Inflammatory macrophage treated with lipopolysaccharide for 4 hours (primary cell): ENCODE data around the gene CDCP1.
"Not testable (repeated sequence)": the region's sequence is repeated elsewhere in the genome, so short reads cannot be mapped to it uniquely, and the experiment has no call there.

Source experiments
- DNase-seq: peaks from one replicate; pipeline ENCODE4 v3.0.0-alpha.2; 2020

Gene CDCP1

DNA sequence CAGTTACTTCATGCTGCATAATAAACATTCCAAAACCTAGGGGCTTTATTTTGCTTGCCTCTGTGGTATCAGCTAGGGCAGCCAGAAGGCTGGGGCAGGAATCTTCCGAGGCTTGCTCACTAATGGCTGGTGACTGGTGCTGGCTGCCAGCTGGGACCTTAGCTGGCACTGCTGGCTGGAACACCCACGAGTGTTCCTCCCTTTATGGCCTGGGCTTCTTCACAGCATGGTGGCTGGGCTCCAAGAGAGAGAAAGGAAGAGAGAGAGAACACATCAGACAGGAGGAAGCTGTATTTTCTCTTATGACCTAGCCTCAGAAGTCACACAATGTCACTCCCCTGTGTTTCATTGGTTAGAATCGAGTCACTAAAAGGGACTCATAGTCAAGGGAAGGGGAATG, 23.9 kb upstream of the CDCP1 start:
- peak; percentile 39 for DNase-seq

DNA sequence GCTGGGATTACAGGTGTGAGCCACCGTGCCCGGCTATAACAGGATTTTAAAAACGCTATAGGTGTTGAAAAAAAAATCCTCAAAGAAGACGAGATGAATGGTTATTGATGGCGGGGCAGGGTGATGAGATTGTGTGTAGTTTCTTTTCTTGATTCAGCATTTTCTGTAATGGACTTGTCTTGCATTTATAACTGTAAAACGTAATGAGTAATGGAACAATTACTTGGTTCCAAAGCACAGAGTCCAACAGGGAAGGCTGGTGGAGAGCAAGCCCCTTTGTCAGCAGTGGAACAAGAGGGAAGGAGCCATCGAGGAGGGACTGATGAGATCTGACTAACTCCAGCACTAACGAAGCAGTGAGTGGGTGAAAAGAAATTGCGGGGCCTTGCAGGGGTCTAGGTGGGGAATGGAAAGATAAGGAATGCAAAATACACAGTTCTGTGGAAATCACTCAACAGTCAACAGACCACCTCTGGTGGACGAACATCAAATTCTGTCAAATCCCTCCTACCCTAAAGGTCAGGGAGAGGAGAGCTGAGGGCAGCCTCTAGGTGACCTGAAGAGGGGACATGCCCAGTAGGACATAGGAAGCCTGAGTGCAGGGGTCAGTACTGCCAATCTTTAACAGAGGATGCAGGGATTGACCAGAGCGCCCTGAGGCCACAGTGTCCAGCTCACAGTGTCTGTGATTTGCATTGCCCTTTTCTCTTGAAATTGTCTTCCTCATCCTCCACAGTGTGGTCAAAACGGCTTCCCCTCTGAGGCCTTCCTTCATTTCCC, 23.1 kb upstream of the CDCP1 start:
- peak; percentile 30 for DNase-seq

DNA sequence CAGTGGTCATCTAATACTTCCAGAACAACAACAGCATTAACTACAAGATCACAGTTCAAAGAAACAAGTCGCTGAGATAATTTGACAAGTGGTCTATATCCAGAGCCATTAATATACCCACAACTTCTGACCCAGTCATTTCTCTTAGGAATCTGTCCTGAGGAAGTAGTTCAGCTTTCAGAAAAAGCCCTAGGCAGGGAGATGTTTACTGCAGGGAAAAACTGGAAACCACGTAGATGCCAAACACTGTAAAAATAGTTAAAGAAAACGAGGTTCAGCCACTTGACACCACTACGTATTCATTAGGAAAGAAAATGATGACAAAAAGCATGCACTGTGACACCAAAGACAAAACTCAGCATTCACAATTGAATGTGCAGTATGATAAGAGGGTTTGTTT, 22.3 kb upstream of the CDCP1 start:
- no peak for DNase-seq

DNA sequence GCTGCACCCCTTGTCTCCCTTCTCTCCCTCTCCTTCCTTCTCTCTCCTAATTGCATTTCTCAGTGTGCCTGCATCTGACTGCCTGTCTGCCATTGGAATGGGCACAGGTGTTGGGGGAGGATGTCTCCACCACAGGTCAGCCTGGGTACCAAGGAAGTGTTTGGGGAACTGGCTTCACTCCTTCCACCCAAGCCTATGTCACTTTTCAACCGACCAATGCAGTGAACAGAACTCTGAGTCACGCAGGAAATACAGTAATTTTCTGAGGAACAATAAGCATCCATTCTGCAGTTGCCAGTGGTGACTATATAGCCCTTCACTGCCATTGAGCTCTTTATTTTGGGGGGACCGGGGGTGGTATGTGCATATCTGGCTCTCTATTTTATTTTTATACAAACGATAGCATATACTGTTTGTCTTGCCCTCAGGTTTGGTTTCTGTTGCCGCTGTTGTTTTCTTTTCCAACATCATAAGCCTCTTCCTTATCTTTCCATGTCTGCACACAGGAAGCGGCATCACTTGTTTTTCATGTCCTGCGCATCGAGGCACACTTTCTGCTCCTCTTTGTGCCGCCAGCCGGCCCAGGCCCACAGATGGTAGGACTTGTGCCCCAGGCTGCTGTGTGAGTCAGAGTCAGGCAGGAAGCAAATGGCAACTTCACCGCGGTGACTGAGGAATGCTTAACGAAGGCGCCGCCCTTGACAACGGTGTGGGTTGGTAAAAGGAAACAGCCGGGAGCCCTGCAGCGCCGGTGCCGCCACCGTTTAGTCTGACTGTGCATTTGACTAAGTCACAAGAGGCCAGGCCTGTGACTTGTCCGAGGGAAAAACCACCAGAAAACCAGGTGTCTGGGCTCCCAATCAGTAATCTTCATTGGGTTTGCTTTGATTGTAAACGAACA, 21.1 kb upstream of the CDCP1 start:
- DNase-seq = peak; percentile 97

DNA sequence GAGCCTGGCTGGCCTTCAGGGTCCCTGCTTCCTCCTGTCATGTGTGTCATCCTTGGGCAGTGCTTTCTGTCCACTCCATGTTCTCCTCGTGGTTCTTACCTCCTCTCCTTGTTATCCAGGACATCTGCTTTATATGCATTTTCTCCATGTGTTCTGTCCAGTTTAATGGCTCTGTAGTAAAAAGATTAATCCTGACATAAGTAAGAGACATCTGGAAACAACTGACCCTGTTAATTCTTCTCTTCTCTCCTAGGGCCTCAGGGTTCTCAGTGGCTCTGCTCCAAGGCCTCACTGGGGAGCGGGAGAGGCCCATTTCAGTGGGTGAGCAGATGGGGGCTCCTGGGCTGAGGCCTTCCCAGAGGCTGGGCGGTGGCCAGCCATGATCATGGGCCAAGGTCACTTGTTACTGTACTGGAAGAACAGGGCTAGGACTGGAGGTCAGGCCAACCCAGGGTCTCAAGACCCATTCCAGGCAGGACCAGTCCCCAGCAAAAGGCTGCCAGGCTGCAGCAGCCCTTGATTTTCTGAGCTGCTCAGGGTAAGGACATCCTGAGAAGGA, 20.2 kb upstream of the CDCP1 start:
- DNase-seq = no peak

DNA sequence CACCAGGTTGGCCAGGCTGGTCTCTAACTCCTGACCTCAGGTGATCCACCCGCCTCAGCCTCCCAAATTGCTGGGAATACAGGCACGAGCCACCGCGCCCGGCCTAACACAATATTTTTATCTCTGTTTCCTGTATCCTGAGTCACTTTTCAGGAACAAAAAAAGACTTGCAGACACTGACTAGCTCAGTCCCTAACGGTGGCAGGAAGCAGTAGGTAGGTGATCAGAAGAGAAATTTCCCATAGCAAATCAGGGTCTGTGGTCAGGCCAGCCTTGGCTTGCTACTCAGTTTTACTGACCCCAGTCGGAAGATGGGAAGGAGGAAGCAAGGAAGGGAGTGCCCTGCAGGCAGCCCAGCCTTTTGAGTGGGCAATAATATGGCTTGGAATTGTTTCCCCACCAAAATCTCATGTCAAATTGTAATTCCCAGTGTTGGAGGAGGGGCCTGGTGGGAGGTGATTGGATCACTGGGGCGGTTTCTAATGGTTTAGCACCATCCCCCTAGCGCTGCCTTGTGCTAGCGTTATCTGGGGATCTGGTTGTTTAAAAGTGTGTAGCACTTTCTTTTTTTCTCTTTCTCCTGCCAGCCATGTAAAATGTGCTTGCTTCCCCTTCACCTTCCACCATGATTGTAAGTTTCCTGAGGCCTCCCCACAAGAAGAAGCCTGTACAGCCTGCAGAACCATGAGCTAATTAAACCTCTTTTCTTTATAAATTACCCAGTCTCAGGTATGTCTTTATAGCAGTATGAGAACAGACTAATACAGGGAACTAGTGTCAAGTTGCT, 19.5 kb upstream of the CDCP1 start:
- no peak for DNase-seq

DNA sequence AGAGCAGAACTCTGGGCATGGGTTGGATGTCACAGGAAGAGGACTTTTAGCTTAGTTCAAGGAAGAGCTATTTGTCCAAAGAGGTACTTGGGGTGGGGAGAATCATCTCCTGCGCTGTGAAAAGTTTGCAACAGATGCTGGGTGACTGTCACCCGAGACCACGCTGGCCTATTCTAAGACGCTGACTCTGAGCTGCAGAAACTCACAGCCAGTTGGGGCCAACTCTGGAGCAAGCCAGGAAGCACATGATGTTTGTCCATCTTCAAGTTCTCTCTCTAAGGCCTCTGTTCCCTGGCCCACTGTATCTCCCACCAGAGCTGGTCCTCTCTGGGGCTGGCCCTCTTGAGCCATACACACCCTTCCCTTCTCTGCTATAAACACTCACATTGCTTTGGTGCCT, 17.9 kb upstream of the CDCP1 start:
- DNase-seq = no peak

DNA sequence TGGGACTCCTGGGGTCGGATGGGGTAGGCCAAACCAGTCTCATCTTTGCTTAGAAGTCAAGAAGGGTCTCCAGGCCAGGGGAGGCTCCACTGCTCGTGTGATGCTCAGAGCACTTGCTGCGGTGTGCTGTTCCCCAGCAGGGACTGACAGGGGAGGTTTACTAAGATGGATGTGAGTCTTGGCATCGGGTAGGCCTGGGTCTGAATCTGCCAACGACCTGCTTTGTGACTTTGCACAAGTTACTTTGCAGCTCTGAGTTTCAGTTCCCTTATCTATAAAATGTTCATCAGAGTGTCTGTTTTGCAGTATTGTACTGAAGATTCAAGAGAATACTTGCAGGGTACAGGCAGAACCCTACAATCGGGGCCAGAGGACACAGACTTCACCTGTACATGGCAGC, 17.3 kb upstream of the CDCP1 start:
- DNase-seq = peak; percentile 36

DNA sequence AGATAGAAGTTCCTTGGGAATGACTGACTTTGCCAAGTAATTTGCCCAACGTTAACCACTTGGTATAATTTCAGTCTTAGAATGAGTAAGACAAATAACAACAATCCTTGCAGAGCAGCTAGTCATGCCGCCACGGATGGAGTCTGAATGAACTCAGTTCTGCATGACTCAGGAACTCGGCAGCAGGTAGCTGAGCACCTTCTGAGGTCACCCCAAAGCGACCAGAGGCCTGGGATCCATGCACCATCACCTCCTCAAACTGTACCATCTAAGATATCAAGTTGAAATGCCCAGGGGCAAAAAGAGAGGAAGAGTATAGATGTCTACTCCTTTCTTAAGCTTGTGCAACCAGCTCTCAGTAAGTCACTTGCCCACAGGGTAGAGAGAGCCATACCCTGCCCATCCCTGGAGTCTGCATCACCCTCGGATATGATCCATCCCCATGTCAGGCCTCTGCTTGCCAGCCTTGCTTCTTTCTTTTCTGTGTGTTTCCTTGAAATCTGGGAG, 8.5 kb upstream of the CDCP1 start:
- DNase-seq = no peak

DNA sequence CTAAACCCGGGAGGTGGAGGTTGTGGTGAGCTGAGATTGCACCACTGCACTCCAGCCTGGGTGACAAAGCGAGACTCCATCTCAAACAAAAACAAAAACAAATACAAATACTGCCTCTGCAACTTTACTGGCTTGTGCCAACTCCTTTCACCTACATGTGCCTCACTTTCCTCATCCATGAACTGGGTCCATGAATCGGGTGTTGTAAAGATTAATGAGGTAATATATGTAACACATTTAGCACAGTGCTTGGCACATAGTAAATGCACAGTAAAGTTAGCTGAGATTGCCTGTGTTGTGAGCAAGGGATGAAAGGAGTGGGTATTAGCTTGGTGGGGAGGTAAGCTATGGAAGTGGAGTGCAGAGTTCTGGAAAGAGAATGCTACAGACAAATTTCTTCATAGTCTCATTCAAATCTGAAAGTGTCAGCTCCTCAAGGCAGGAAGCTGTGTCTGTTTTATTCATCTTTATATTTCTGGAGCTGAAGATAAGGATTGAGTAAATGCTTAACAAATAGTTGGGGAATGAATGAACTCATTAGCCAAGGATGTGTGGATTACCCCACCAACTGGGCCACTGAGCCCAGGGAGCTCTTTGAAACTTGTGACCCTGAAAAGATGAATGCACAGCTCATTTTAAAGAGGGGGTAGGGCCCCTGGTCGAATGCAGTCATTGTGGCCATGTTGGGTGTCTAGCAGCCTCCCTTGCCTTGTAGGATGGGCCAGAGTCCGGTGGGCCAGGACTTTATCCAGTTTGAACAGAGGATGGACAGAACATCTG, 7.7 kb upstream of the CDCP1 start:
- DNase-seq = no peak

DNA sequence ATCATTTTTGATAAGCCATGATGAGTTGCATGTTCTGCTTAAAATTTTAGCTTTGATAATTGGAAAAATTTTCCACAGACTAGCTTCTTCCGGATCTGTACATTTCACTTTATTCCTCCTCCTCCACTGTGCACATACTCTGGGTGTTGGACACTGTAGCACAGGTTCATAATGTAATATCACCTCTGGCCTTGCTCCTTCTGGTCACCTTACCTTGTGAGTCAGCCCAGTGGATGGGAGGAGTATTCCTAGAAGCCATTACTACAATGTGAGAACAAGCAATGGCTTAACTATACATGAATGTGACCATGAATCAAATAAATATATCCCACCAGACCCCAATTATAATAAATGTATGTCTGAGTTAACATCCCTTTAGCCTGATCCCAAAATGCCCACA, 6.1 kb upstream of the CDCP1 start:
- DNase-seq = no peak

DNA sequence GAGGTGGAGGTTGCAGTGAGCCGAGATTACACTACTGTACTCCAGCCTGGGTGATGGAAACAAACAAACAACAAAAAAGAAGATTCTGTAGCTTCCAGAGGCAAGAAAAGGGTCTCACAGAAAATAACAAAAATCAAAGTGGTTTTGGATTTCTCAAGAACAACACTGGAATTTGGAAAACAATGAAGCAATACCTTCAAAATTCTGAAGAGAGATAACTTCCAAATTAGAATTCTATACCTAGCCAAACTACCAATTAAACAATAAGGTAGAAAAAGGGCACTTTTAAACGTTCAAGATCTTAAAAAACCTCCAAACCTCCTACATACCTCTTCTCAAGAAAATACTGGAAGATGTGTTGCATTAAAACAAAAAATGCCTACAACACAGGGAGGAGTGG, 4.9 kb upstream of the CDCP1 start:
- DNase-seq = no peak

DNA sequence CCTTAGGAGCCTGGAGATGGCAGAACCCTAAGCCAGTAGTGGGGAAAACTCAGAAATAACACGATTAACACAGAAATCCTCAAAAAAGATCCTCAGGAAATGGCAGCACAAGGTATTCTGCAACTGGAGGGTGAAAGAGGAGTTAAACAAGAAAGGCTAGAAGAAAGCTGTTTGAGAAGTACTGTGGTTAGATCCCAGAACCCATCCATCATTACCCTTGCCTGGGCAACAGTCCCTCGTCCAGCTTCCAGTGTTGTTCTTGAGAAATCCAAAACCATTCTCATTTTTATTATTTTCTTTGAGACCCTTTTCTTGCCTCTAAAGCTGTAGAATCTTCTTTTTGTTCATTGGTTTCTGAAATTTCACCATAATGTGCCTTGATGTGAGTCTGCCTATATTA, 2.7 kb upstream of the CDCP1 start:
- DNase-seq = no peak

DNA sequence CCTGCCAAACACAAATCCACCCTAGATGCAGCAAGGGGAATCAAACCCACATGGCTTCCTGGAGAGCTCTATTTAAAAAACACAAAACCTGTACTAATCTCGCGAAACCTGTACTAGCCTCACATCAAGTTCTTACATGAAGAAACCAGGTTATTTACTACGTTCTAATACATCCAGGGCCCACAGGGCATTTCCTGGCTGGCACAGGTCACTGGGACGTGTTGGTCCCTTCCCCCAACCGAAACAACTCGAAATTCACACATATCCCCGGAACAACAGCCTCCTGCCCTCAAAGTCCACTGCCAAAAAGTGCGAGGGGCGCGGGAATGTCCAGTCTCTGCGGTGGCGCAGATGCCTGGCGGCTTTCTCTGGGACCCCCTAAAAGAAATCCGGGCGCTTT, 955 bp downstream of the CDCP1 start:
- no peak for DNase-seq

DNA sequence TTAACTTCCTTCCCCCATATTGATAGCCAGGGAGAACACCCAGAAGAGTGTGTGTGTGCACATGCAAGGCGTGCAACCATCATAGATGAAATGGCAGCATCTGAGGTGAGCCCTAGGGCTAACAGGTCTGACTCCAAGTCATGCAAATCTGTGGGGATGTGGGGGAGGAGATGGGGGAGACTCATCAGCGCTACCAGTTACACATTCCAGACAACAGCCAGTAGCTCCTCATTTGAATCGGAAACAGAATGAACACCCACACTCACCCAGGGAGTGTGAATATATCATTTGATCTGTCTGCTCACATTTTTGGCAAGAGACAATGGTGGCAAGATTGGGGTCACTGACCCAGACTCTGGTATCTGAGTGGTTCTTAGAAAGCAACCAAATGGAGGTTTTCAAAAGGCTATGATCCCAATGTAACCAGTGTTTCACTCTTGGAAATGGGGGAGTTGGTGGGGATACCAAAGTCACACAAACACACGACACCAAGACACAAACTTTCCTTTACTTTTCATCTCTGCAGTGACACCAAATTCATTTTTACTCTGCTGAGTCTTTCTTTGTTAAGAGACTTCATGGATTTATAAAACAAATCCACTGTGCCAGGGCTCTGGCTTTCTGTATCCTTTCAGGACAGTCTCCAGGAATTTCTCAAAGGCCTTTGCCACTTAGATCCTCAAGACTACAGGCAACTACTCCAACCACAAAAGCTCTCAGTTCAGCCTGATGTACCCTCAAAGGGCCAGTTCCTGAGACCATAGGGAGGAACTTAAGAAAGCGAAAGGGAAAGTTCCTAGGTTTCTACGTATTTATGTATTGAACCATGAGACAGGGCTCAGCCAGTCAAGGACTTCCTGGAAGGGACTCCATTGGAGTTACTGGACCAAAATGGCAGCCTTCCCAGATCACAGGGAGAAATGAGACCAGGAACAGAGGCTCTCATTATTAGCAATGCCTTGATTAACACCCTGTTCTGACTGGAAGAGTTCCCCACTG, 2.2 kb downstream of the CDCP1 start:
- DNase-seq = peak; percentile 89

DNA sequence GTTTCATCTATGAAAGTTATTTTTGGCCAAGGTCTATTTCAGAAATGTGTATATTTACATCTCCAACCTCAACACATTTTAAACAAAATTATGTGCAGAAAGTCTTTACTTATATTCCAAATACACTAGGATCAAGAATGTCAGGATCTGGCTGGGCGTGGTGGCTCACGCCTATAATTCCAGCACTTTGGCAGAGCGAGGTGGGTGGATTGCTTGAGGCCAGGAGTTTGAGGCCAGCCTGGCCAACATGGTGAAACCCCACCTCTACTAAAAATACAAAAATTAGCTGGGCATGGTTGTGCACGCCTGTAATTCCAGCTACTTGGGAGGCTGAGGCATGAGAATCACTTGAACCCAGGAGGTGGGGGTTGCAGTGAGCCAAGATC, 5.4 kb downstream of the CDCP1 start:
- DNase-seq = not testable (repeated sequence)

DNA sequence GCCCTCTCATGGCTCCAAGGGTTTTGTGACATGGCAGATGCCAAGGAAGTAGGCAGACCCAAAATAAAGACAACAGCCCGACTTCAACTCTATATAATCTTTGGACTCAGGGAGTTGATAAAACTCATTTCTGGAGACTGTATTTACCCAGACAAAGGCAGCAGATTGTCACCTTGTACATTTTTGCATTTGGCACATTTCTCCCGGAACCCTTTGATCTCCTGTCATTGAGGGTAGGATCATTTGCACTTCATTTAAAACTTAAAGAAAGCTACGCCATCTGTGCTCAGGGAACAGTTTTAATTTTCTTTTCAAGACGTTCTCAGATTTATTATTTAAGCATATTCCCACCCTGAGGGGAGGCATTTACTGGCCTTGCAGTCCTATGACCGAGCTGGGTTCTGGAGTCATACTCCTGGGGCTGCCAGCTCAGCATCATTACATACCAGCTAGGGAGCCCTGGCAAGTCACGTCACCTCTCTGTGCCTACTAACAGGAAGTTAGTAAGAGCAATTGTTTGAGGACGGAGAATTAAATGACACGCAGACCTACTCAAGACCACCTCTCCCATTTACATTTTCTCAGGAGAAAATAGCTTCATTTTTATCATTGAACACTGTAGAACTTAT, 5.9 kb downstream of the CDCP1 start:
- peak; percentile 72 for DNase-seq

DNA sequence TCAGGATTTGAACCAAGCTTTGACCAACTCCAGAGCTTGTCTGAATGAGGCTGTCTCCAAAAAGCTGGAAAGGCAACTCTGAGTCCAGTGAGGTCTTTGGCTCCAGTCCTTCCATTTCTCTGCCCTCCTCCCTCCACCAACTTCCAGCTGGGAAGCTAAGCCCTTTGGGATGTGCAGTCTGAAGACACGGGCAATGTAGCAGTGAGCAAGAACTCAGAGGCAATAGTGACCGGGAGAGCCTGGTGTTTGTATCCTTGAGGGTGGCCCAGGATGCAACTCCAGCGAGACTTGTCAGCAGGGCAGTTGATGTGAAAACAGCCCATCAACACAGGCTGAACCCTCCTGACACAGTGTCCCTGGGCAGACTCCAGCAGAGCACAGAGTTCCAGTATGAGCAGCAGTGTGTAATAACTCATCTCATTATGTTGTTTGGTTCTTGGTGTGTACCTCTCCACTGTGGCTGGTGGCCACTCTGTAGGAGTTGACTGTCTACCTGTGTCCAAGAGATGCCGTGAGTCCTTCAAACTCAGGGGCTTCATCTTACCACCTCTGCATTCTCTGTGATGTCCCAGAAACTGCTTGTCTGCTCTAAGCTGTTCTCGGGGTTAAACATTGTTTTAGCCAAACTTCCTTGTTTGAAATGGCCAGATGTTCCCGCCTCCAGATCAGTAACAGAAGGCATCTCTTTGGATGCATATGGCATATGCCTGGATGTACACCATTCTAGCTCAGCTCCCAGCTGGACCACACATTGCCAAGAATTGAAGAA, 6.6 kb downstream of the CDCP1 start:
- no peak for DNase-seq

DNA sequence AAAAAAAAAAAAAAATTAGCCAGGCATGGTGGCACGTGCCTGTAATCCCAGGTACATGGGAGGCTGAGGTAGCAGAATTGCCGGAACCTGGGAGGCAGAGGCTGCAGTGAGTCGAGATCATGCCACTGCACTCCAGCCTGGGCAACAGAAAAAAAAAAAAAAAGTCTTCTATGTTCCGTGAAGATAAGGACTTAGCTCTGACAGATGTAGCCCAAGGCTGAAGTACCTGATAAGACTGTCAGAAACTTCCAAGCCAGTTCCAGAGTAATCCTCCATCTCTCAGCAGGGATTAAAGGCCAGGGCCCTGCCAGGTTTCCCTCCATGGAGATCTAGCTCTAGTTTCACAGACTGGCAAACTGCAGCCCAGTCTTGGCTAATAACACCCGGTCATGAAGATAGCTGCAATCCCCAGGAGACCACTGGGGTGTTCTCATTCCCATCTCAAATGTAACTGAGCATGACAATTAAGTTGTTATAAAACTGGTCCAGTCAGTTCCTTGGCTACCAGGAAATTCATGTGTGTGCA, 8.5 kb downstream of the CDCP1 start:
- DNase-seq = no peak
